Ascending aorta (tissue), 2 donors: ENCODE data around the gene GRXCR1. TPM values are rescaled to one million over a fixed set of nuclear protein-coding genes. Genes with fewer than 3 reads are reported as not detected.

Source experiments
- DNase-seq, 2 donors: peaks; one replicate each; pipeline ENCODE4 v3.0.0-alpha.2; 2019; ENCODE audit warnings: low spot score in 2 of 2
- H3K27ac ChIP-seq, 2 donors: fragments of 200-600 bp; sonication (generic); one replicate each; pipeline ENCODE4 v1.5.1; 2016 to 2017; ENCODE audit warnings: mild to moderate bottlenecking in 1 of 2
- H3K27me3 ChIP-seq: fragments of 200-600 bp; sonication (generic); one replicate; pipeline ENCODE4 v1.5.1; 2017
- H3K36me3 ChIP-seq, 2 donors: fragments of 200-600 bp; sonication (generic); one replicate each; pipeline ENCODE4 v1.5.1; 2016
- H3K4me1 ChIP-seq, 2 donors: fragments of 200-600 bp; sonication (generic); one replicate each; pipeline ENCODE4 v1.5.1; 2016 to 2017; ENCODE audit warnings: mild to moderate bottlenecking in 1 of 2
- H3K4me3 ChIP-seq, 2 donors: fragments of 200-600 bp; sonication (generic); one replicate each; pipeline ENCODE4 v1.5.1; 2016 to 2017; ENCODE audit warnings: mild to moderate bottlenecking in 1 of 2
- H3K9me3 ChIP-seq, 2 donors: fragments of 200-600 bp; sonication (generic); one replicate each; pipeline ENCODE4 v1.5.1; 2016
- CTCF ChIP-seq, 3 experiments: fragments of 200-600 bp in 2 of 3; fragments of 450-650 bp in 1 of 3; sonication (generic) in 2 of 3; IDR thresholded peaks; one replicate each; pipeline ENCODE4 v1.5.1; 2016 to 2019; ENCODE audit warnings: antibody characterized with exemption in 3 of 3, mild to moderate bottlenecking in 1 of 3, moderate library complexity in 1 of 3
- intact Hi-C: fragments of 100-400 bp; cut with DNase I; formaldehyde crosslinking; loops from one replicate; pipeline ENCODE4 v1.15.1; 2023
- total RNA-seq: library from RNA; depleted of rRNA; stranded (reverse); fragments of >200 nt; gene quantifications from one replicate; pipeline ENCODE4 v1.1.0, GENCODE V29; 2016

Gene GRXCR1
- total RNA-seq, 1 donor from 2014 or later, result not detected

- H3K4me1 ChIP-seq, result no peaks in the 10 kb centered on the region
- peak in 1 of 2 donors; percentile 67 for DNase-seq
- peak in 2 of 3 experiments; percentile 64 to 68 for TF ChIP-seq CTCF (IDR thresholded peaks at IDR 0.05)
- no peak overlapping the region for H3K4me3 ChIP-seq
- H3K27ac ChIP-seq, result no peak overlapping the region
- intact Hi-C loops, result loop anchor here (2.0 kb wide), 1 partner anchor 295 kb away; no protein-coding TSS in a partner anchor
- H3K9me3 ChIP-seq, result no peaks in the 10 kb centered on the region
- no peaks in the 10 kb centered on the region for H3K27me3 ChIP-seq
- no peaks in the 10 kb centered on the region for H3K36me3 ChIP-seq
These were observed 26.8 kb upstream of the GRXCR1 start for GRCh38 chr4:42865572-42866189.

DNA sequence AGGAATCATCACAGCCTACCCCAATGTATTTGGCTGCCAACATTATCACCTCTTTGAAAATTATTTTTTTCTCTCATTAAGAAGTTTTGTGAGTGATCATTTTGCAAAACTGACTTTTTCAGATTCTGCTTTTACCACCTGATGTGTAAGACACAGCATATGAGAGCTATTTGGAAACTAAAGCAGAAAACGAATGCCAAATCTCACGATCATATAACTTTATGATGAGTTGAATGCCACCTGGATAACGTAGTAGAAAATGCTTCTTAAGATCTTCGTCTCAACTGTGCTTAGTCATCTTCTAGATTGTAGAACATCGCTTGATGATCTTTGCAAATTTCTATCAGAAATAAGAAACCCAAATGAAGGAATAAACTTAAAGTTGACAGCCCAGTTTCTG lies 21.3 kb upstream of the GRXCR1 start:
- Histone ChIP-seq H3K27me3 (no peaks in the 10 kb centered on the region), H3K4me3 (no peak overlapping the region), H3K36me3 (no peaks in the 10 kb centered on the region), H3K4me1 (no peaks in the 10 kb centered on the region), H3K9me3 (no peaks in the 10 kb centered on the region), H3K27ac (no peak overlapping the region)
- intact Hi-C loops, result no loop called here
- no peak for DNase-seq
- no peak for TF ChIP-seq CTCF (IDR thresholded peaks at IDR 0.05)

DNA sequence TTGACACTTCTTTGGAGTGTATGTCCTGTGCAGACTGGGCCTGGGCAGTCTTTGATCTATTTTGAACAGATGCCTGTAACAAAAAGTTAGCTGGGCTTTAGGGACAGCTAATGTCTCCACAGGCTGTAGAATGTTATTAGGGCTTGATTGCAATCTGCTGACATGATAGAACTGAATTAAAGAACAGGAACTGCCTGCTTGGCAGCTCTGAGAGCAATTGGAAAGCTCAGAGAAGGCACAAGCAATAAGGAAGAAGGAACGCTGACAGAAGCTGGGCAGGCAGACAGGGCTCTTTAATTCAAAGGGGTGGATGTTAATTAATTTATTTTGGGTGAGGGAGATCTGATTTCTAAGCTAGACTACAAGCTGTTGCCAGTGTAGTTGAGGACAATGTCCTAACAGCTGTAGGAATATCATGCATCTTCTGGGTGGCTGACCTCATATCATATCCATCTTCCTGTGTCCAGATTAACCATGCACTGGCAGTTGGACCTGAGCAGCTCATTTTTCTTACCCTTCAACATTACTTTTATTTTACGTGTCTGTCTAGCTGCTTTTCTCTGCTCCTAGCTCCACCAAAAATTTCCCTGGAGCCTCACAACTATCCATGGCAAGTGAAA lies 20.7 kb upstream of the GRXCR1 start:
- no peaks in the 10 kb centered on the region for H3K9me3 ChIP-seq
- no peaks in the 10 kb centered on the region for H3K27me3 ChIP-seq
- H3K27ac ChIP-seq, result no peak overlapping the region
- H3K4me1 ChIP-seq, result no peaks in the 10 kb centered on the region
- DNase-seq, result no peak
- intact Hi-C loops, result no loop called here
- no peak for TF ChIP-seq CTCF (IDR thresholded peaks at IDR 0.05)
- no peak overlapping the region for H3K4me3 ChIP-seq
- no peaks in the 10 kb centered on the region for H3K36me3 ChIP-seq

GRCh38 chr4:42878863-42879262 lies 13.7 kb upstream of the GRXCR1 start:
- no peak overlapping the region for H3K4me3 ChIP-seq
- TF ChIP-seq CTCF (IDR thresholded peaks at IDR 0.05), result no peak

DNA sequence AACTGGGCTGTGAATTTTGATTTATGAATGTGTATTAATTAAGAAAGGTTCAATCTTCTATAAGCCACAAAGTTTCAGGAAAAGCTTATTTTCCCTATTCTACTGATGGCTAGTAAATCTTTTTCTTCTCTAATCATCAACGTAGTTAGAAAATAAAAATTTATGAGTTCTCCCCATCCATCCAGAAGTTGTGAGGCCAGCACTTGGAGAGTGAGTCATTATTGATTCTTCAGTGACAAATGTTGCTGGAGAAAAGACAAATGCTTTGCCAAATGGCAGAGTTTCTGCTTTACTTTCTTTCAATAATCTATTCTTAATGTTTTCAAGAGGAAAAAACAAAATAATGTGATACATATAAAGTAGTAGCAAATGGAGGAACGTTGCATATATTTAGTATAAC lies 11.3 kb upstream of the GRXCR1 start:
- Histone ChIP-seq H3K27ac (no peak overlapping the region), H3K27me3 (no peaks in the 10 kb centered on the region), H3K36me3 (no peaks in the 10 kb centered on the region), H3K4me1 (no peaks in the 10 kb centered on the region), H3K4me3 (no peak overlapping the region), H3K9me3 (no peaks in the 10 kb centered on the region)
- intact Hi-C loops, result no loop called here
- no peak for DNase-seq
- no peak for TF ChIP-seq CTCF (IDR thresholded peaks at IDR 0.05)

More at GRCh38 chr4:42878863-42879262, 13.7 kb upstream of the GRXCR1 start:
- H3K36me3 ChIP-seq, result no peaks in the 10 kb centered on the region
- DNase-seq, result no peak
- intact Hi-C loops, result no loop called here
- H3K9me3 ChIP-seq, result no peaks in the 10 kb centered on the region
- H3K4me1 ChIP-seq, result no peaks in the 10 kb centered on the region
- no peak overlapping the region for H3K27ac ChIP-seq
- no peaks in the 10 kb centered on the region for H3K27me3 ChIP-seq
